Nephron progenitor cell (in vitro differentiated cells): ENCODE data around the gene IGDCC3.
"Not testable (repeated sequence)": the region's sequence is repeated elsewhere in the genome, so short reads cannot be mapped to it uniquely, and the experiment has no call there.

ENCODE experiments used
- DNase-seq: peaks from one replicate; pipeline ENCODE4 v3.0.0; 2021
- H3K27ac Mint-ChIP-seq: 2 replicates; pipeline ENCODE4 v1.8.0; 2021; ENCODE audit warnings: mild to moderate bottlenecking, moderate library complexity, mixed read lengths
- H3K27me3 Mint-ChIP-seq: 2 replicates; pipeline ENCODE4 v1.8.0; 2021; ENCODE audit warnings: mild to moderate bottlenecking, low read depth, mixed read lengths; ENCODE audit not compliant: poor library complexity
- H3K36me3 Mint-ChIP-seq: 2 replicates; pipeline ENCODE4 v1.8.0; 2021; ENCODE audit warnings: low read depth, mixed read lengths
- H3K4me1 Mint-ChIP-seq: 2 replicates; pipeline ENCODE4 v1.8.0; 2021; ENCODE audit warnings: mixed read lengths
- H3K4me3 Mint-ChIP-seq: 2 replicates; pipeline ENCODE4 v1.8.0; 2021; ENCODE audit warnings: mild to moderate bottlenecking, moderate library complexity, mixed read lengths
- H3K9me3 Mint-ChIP-seq: 2 replicates; pipeline ENCODE4 v1.8.0; 2021; ENCODE audit warnings: mild to moderate bottlenecking, moderate library complexity, mixed read lengths
- CTCF ChIP-seq: fragments of 200-600 bp; sonication (generic); IDR thresholded peaks from 2 replicates; pipeline ENCODE4 v1.5.0; 2021; ENCODE audit warnings: antibody characterized with exemption

The IGDCC3 gene

GRCh38 chr15:65355173-65355987, 22.4 kb downstream of the IGDCC3 start:
- H3K4me3 Mint-ChIP-seq: peak overlapping the region; percentile 70
- peak overlapping the region; percentile 80 for H3K27ac Mint-ChIP-seq

GRCh38 chr15:65354835-65355172, 23.0 kb downstream of the IGDCC3 start:
- no peaks in the 10 kb centered on the region for H3K27me3 Mint-ChIP-seq
- peak overlapping the region; percentile 25 for H3K27ac Mint-ChIP-seq
- peaks cover 65% of the 10 kb centered on the region for H3K36me3 Mint-ChIP-seq
- peak overlapping the region; percentile 62 for H3K4me3 Mint-ChIP-seq
- DNase-seq: no peak
- H3K9me3 Mint-ChIP-seq: peaks cover 38% of the 10 kb centered on the region
- TF ChIP-seq CTCF: no peak
- H3K4me1 Mint-ChIP-seq: peaks cover 44% of the 10 kb centered on the region

More at GRCh38 chr15:65355173-65355987, 22.4 kb downstream of the IGDCC3 start:
- peak; percentile 66 for DNase-seq
- H3K9me3 Mint-ChIP-seq: peaks cover 38% of the 10 kb centered on the region
- no peak for TF ChIP-seq CTCF
- H3K27me3 Mint-ChIP-seq: no peaks in the 10 kb centered on the region
- peaks cover 47% of the 10 kb centered on the region for H3K4me1 Mint-ChIP-seq
- H3K36me3 Mint-ChIP-seq: peaks cover 65% of the 10 kb centered on the region

GRCh38 chr15:65351972-65352371, 25.8 kb downstream of the IGDCC3 start:
- not testable (repeated sequence) for H3K4me3 Mint-ChIP-seq, H3K27ac Mint-ChIP-seq, DNase-seq, H3K27me3 Mint-ChIP-seq
- Mint-ChIP-seq H3K36me3 (peaks cover 68% of the 10 kb centered on the region), H3K4me1 (peaks cover 48% of the 10 kb centered on the region), H3K9me3 (peaks cover 38% of the 10 kb centered on the region)

DNA sequence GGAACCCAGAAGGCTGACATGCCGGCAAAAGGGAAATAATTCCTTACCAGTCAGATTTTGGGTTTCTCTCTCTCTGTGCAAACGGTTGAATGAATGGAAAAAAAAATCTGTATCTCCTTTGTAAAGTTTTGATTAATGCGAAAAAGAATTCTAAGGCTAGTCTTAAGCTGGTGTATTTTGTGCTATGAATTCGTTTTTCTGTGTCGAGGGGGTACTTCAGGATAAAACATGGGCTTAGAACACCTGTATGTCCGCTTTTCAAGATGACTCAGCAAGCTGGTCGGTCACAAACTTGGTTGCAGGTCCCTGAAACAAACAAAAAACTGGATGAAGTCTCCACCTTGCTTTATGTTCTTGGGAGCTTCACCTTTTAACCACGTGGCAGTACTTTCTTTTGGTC, 28.5 kb downstream of the IGDCC3 start:
- Mint-ChIP-seq H3K4me1 (peaks cover 57% of the 10 kb centered on the region), H3K4me3 (no peak overlapping the region), H3K27me3 (no peaks in the 10 kb centered on the region), H3K27ac (no peak overlapping the region), H3K9me3 (peaks cover 34% of the 10 kb centered on the region), H3K36me3 (peaks cover 58% of the 10 kb centered on the region)
- no peak for TF ChIP-seq CTCF
- DNase-seq: no peak

DNA sequence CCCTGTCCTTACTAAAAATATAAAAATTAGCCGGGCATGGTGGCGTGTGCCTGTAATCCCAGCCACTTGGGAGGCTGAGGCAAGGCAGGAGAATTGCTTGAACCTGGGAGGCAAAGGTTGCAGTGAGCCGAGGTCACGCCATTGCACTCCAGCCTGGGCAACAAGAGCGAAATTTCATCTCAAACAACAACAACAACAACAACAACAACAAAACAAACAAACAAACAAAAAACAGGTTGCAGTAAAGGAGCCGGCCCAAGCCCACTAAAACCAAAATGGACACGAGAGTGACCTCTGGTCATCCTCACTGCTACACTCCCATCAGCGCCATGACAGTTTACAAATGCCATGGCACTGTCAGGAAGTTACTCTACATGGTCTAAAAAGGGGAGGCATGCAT, 30.0 kb downstream of the IGDCC3 start:
- DNase-seq, H3K27ac Mint-ChIP-seq, H3K4me3 Mint-ChIP-seq, H3K27me3 Mint-ChIP-seq: not testable (repeated sequence)
- peaks cover 43% of the 10 kb centered on the region for H3K36me3 Mint-ChIP-seq
- H3K9me3 Mint-ChIP-seq: peaks cover 19% of the 10 kb centered on the region
- H3K4me1 Mint-ChIP-seq: peaks cover 68% of the 10 kb centered on the region

DNA sequence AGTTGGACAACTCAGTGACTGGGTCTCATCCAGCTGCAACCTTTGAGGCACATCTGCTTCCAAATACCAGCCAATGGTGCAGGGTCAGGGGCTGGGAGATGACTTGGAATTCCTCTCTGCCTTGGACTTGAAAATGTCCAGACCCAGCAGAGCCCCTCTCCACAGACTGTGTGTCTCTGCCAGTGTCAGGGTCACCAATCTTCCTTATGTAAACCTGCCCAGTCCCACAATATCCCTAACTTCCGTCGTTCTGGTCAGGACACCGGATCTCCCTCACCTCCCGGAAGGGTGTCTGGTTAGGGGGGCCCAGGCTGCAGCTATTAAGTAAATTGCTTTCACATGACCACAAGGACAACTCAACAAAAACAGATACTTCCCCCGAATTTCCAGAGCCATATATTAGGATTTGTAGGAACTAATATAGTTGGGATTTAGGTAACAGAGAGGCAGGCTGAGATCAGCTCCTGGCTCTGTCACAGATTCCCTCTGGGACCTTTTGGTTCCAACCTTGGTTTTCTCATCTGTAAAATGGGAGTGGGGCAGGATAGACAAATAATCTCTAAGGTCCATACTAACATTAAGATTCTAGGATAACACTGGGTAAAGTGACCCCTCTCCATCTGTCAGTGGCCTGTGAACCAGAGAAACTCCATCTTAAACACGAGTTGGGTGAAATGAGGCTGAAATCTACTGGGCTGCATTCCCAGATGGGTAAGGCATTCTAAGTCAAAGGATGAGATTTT, 30.8 kb downstream of the IGDCC3 start:
- TF ChIP-seq CTCF: no peak
- Mint-ChIP-seq H3K27me3 (no peaks in the 10 kb centered on the region), H3K27ac (peak overlapping the region; percentile 98), H3K4me3 (peak overlapping the region; percentile 48), H3K36me3 (peaks cover 40% of the 10 kb centered on the region), H3K9me3 (peaks cover 11% of the 10 kb centered on the region), H3K4me1 (peaks cover 74% of the 10 kb centered on the region)
- DNase-seq: no peak
